HFFc6 (cell line): Measurements from ENCODE around the gene ACOXL. TPM values are rescaled to one million over a fixed set of nuclear protein-coding genes. Genes with fewer than 3 reads are reported as not detected.

Source experiments
- DNase-seq: peaks from one replicate; pipeline ENCODE4 v3.0.0-alpha.2; 2018
- H3K27ac Mint-ChIP-seq: 2 replicates; pipeline ENCODE4 v1.8.0; 2020; ENCODE audit warnings: mild to moderate bottlenecking, mixed read lengths
- H3K27me3 Mint-ChIP-seq: 2 replicates; pipeline ENCODE4 v1.8.0; 2021; ENCODE audit warnings: mild to moderate bottlenecking, moderate library complexity, mixed read lengths; ENCODE audit not compliant: insufficient read depth
- H3K36me3 Mint-ChIP-seq: 2 replicates; pipeline ENCODE4 v1.8.0; 2021; ENCODE audit warnings: low read depth, mixed read lengths
- H3K4me1 Mint-ChIP-seq: 2 replicates; pipeline ENCODE4 v1.8.0; 2020; ENCODE audit warnings: low read depth, mixed read lengths
- H3K4me3 Mint-ChIP-seq: 2 replicates; pipeline ENCODE4 v1.8.0; 2020; ENCODE audit warnings: mild to moderate bottlenecking, moderate library complexity, mixed read lengths
- H3K9me3 Mint-ChIP-seq: 2 replicates; pipeline ENCODE4 v1.8.0; 2020; ENCODE audit warnings: mild to moderate bottlenecking, mixed read lengths
- CTCF ChIP-seq: fragments of 200-600 bp; sonication (generic); IDR thresholded peaks from 2 replicates; pipeline ENCODE4 v1.5.0; 2021; ENCODE audit warnings: antibody characterized with exemption, mild to moderate bottlenecking
- total RNA-seq, 6 experiments: library from RNA; stranded (reverse); fragmentation: NEBNext Ultra II Directional; extraction: Animal tissue kit (Norgen Biotek cat#: 25700); gene quantifications; 2 replicates in 1 of 6; 3 replicates in 5 of 6; pipeline ENCODE4 v1.2.3, GENCODE V29; 2021

ACOXL gene
- total RNA-seq, 6 experiments from 2014 or later = not detected

GRCh38 chr2:111102216-111102615 is 369.8 kb downstream of the ACOXL start:
- no peak for TF ChIP-seq CTCF
- peaks cover 29% of the 10 kb centered on the region for H3K27me3 Mint-ChIP-seq
- no peak overlapping the region for H3K27ac Mint-ChIP-seq
- H3K9me3 Mint-ChIP-seq = no peaks in the 10 kb centered on the region
- no peaks in the 10 kb centered on the region for H3K36me3 Mint-ChIP-seq
- no peak overlapping the region for H3K4me3 Mint-ChIP-seq
- no peaks in the 10 kb centered on the region for H3K4me1 Mint-ChIP-seq
- DNase-seq = no peak

- TF ChIP-seq CTCF = no peak
Measured at GRCh38 chr2:111105926-111106325, 373.6 kb downstream of the ACOXL start.

GRCh38 chr2:111106706-111107105 is 374.3 kb downstream of the ACOXL start:
- H3K4me1 Mint-ChIP-seq = peaks cover 5% of the 10 kb centered on the region; the same call in 1 of the 2 replicates
- peaks cover 34% of the 10 kb centered on the region for H3K27me3 Mint-ChIP-seq
- H3K4me3 Mint-ChIP-seq = no peak overlapping the region
- no peaks in the 10 kb centered on the region for H3K9me3 Mint-ChIP-seq
- no peaks in the 10 kb centered on the region for H3K36me3 Mint-ChIP-seq
- no peak for TF ChIP-seq CTCF
- DNase-seq = no peak
- H3K27ac Mint-ChIP-seq = no peak overlapping the region

More at GRCh38 chr2:111105926-111106325, 373.6 kb downstream of the ACOXL start:
- Mint-ChIP-seq H3K4me1 (peaks cover 5% of the 10 kb centered on the region; the same call in 1 of the 2 replicates), H3K36me3 (no peaks in the 10 kb centered on the region), H3K4me3 (no peak overlapping the region), H3K9me3 (no peaks in the 10 kb centered on the region), H3K27ac (no peak overlapping the region), H3K27me3 (peaks cover 32% of the 10 kb centered on the region)
- no peak for DNase-seq

- Mint-ChIP-seq H3K36me3 (no peaks in the 10 kb centered on the region), H3K27me3 (peaks cover 41% of the 10 kb centered on the region), H3K27ac (no peak overlapping the region), H3K9me3 (no peaks in the 10 kb centered on the region), H3K4me3 (no peak overlapping the region), H3K4me1 (peaks cover 5% of the 10 kb centered on the region; the same call in 1 of the 2 replicates)
- no peak for DNase-seq
- no peak for TF ChIP-seq CTCF
Measured at GRCh38 chr2:111108745-111109271, 376.4 kb downstream of the ACOXL start.

GRCh38 chr2:111111101-111111755 is 378.9 kb downstream of the ACOXL start:
- TF ChIP-seq CTCF = no peak
- Mint-ChIP-seq H3K27ac (no peak overlapping the region), H3K36me3 (no peaks in the 10 kb centered on the region), H3K27me3 (peaks cover 42% of the 10 kb centered on the region), H3K4me3 (no peak overlapping the region), H3K9me3 (no peaks in the 10 kb centered on the region), H3K4me1 (peaks cover 5% of the 10 kb centered on the region; the same call in 1 of the 2 replicates)
- DNase-seq = no peak
